Esophagus muscularis mucosa (tissue), 4 donors: Measurements from ENCODE around the gene CAPN10. TPM values are rescaled to one million over a fixed set of nuclear protein-coding genes. Genes with fewer than 3 reads are reported as not detected.

ENCODE experiments used
- DNase-seq: peaks from one replicate; pipeline ENCODE4 v3.0.0-alpha.2; 2017; ENCODE audit errors: extremely low spot score
- H3K27ac ChIP-seq, 4 donors: fragments of 200-600 bp; sonication (generic); replicated peaks in 1 of 4; 1 replicate in 3 of 4; 2 replicates in 1 of 4; pipeline ENCODE4 v1.5.1; 2016 to 2019; ENCODE audit warnings: mild to moderate bottlenecking in 1 of 4
- H3K27me3 ChIP-seq, 4 donors: fragments of 200-600 bp; sonication (generic); one replicate each; pipeline versions ENCODE4 v1.5.1 to v1.6.0; 2016 to 2019
- H3K36me3 ChIP-seq, 4 donors: fragments of 200-600 bp; sonication (generic); one replicate each; pipeline ENCODE4 v1.5.1; 2016 to 2019
- H3K4me1 ChIP-seq, 4 donors: fragments of 200-600 bp; sonication (generic); one replicate each; pipeline ENCODE4 v1.5.1; 2016 to 2019
- H3K4me3 ChIP-seq, 4 donors: fragments of 200-600 bp; sonication (generic); 1 replicate in 2 of 4; 2 replicates in 2 of 4; pipeline ENCODE4 v1.5.1; 2016 to 2019; ENCODE audit warnings: mild to moderate bottlenecking in 4 of 4, moderate library complexity in 1 of 4
- H3K9me3 ChIP-seq, 4 donors: fragments of 200-600 bp; sonication (generic); 1 replicate in 3 of 4; 2 replicates in 1 of 4; pipeline ENCODE4 v1.5.1; 2016 to 2019
- EP300 ChIP-seq: sonication (generic); formaldehyde crosslinking; IDR thresholded peaks from one replicate; pipeline ENCODE4 v1.6.1; 2017; ENCODE audit warnings: antibody characterized with exemption
- POLR2A ChIP-seq: fragments of 450-650 bp; IDR thresholded peaks from one replicate; pipeline ENCODE4 v1.6.1; 2017; ENCODE audit warnings: antibody characterized with exemption, moderate library complexity, mild to moderate bottlenecking, low read depth
- POLR2AphosphoS5 ChIP-seq, 2 donors: sonication (generic); formaldehyde crosslinking; IDR thresholded peaks; one replicate each; pipeline ENCODE4 v1.6.1; 2017; ENCODE audit warnings: antibody characterized with exemption in 2 of 2
- WGBS: methylation state at CpG from one replicate; pipeline ENCODE4 v1.1.5; 2018; 5-methylcytosine and 5-hydroxymethylcytosine counted together
- intact Hi-C: fragments of 100-400 bp; cut with DNase I; formaldehyde crosslinking; loops from one replicate; pipeline ENCODE4 v1.15.1; 2023
- total RNA-seq, 4 donors: library from RNA; depleted of rRNA; stranded (reverse); fragments of >200 nt; gene quantifications; one replicate each; pipeline versions ENCODE4 v1.1.0 to v1.2.1, GENCODE V29; 2016
- TF ChIP-seq, protein P1 (sequence below), 3 experiments: fragments of 200-600 bp in 2 of 3; fragments of 450-650 bp in 1 of 3; sonication (generic) in 2 of 3; IDR thresholded peaks; one replicate each; pipeline ENCODE4 v1.5.1; 2017 to 2019; ENCODE audit warnings: antibody characterized with exemption in 3 of 3, mild to moderate bottlenecking in 2 of 3, moderate library complexity in 1 of 3

Gene CAPN10
- total RNA-seq, 4 donors from 2014 or later: 16.7 to 29.2 (median 19.6) TPM

DNA sequence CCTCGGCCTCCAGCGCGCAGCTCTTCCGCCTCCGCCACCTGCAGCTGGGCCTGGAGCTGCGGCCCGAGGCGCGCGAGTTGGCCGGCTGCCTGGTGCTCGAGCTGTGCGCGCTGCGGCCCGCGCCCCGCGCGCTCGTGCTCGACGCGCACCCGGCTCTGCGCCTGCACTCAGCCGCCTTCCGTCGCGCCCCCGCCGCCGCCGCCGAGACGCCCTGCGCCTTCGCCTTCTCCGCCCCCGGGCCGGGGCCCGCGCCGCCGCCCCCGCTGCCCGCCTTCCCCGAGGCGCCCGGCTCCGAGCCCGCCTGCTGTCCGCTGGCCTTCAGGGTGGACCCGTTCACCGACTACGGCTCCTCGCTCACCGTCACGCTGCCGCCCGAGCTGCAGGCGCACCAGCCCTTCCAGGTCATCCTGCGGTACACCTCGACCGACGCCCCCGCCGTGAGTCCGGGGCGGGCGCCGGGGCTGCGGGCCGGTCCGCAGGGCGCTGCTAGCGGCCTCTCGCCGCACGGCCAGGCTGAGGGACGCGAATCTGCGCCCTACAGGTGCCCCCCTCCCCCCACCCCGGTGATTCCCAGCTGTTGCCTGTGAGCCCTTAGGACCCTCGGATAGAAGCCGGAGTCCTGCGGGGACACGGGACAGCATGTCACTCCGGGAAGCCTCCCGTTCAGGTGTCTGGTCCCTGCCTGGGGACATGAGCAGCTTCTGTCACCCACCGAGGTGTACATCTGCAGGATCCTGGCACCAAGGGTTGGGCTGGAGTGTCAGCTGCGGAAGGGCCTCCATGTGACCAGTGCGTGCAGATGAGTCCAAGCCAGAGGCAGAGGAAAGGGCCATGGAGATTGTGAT lies 17.6 kb upstream of the CAPN10 start:
- peak overlapping the region; percentile 81 to 96 (median 83) for H3K27ac ChIP-seq
- H3K36me3 ChIP-seq: peaks cover 4 to 24% (median 23%) of the 10 kb centered on the region in 4 donors
- H3K9me3 ChIP-seq: no peaks in the 10 kb centered on the region
- intact Hi-C loops: loop anchor here (10.0 kb wide), 1 partner anchor 134 kb away; the partner anchor contains the start of gene GPC1
- TF ChIP-seq EP300: no peak
- TF ChIP-seq, protein P1, sequence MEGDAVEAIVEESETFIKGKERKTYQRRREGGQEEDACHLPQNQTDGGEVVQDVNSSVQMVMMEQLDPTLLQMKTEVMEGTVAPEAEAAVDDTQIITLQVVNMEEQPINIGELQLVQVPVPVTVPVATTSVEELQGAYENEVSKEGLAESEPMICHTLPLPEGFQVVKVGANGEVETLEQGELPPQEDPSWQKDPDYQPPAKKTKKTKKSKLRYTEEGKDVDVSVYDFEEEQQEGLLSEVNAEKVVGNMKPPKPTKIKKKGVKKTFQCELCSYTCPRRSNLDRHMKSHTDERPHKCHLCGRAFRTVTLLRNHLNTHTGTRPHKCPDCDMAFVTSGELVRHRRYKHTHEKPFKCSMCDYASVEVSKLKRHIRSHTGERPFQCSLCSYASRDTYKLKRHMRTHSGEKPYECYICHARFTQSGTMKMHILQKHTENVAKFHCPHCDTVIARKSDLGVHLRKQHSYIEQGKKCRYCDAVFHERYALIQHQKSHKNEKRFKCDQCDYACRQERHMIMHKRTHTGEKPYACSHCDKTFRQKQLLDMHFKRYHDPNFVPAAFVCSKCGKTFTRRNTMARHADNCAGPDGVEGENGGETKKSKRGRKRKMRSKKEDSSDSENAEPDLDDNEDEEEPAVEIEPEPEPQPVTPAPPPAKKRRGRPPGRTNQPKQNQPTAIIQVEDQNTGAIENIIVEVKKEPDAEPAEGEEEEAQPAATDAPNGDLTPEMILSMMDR (IDR thresholded peaks at IDR 0.05): no peak
- no peak for TF ChIP-seq POLR2A
- no peak for TF ChIP-seq POLR2AphosphoS5 (IDR thresholded peaks at IDR 0.05)
- peak overlapping the region; percentile 73 to 90 (median 87) for H3K4me3 ChIP-seq
- peaks cover 45 to 74% (median 62%) of the 10 kb centered on the region in 4 donors for H3K4me1 ChIP-seq
- no peak for DNase-seq
- WGBS: no CpG with 5 or more reads among the region's 93 CpGs
- H3K27me3 ChIP-seq: no peaks in the 10 kb centered on the region

DNA sequence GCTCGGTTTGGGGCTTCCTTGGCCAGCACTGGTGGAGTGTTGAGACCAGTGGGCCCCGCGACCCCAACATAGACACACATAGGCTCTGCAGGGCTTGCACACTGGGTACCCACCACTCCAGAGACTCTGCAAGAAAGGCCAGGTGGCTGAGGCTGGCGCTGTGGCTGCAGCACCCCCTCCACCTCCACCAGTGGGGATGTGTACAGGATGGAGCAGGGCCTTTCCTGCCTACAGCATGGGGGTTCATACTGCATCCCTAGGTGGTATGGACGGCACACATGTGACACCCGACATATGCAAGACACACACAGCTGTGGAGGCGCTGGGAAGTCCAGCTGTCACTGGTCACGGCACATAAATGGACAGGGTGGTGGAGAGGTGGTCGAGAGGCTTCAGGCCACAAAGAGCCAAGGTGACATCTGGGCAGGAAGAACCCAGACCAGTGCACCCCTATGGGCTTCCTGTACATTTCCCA lies 17.0 kb upstream of the CAPN10 start:
- Histone ChIP-seq H3K27ac (peak overlapping the region; percentile 81 to 96 (median 83)), H3K36me3 (peaks cover 9 to 31% (median 28%) of the 10 kb centered on the region in 4 donors), H3K9me3 (no peaks in the 10 kb centered on the region), H3K27me3 (no peaks in the 10 kb centered on the region), H3K4me1 (peaks cover 45 to 68% (median 60%) of the 10 kb centered on the region in 4 donors), H3K4me3 (peak overlapping the region; percentile 73 to 90 (median 87))
- TF ChIP-seq POLR2AphosphoS5 (IDR thresholded peaks at IDR 0.05): no peak
- no peak for TF ChIP-seq EP300
- TF ChIP-seq POLR2A: no peak
- TF ChIP-seq, protein P1 (IDR thresholded peaks at IDR 0.05): no peak
- WGBS: 84% methylated on average over 8 of the region's 9 CpGs
- intact Hi-C loops: loop anchor here (10.0 kb wide), 1 partner anchor 135 kb away; the partner anchor contains the start of gene GPC1
- DNase-seq: no peak

DNA sequence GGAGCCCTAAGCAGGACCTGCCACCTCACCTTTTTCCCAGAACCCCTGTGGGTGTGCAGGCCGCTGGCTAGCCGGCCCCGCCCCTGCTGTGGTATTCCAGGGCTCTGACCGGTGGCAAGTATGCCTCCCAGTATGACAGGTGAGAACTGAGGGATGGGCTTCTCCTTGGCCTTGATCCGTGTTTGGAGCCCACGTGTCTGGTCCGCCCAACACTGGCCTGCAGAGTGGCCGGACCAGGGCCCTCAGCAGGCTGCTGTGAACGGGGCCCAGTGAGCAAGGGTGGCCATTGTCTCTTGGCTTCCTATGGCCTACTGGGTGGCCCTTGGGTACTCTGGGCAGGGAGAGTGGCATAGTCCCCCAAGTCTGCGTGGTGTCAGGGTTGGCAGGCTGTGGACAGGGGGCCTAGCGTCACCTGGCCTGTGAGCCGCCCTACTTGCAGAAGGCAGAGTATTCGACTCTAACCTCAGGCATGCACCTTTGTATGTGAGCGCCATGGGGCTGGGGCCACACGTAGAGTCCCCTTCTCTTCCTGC lies 16.5 kb upstream of the CAPN10 start:
- Histone ChIP-seq H3K36me3 (peaks cover 14 to 36% (median 33%) of the 10 kb centered on the region in 4 donors), H3K4me1 (peaks cover 45 to 63% (median 57%) of the 10 kb centered on the region in 4 donors), H3K27ac (peak overlapping the region in 2 of 4 donors; percentile 83 to 96), H3K9me3 (no peaks in the 10 kb centered on the region), H3K27me3 (no peaks in the 10 kb centered on the region), H3K4me3 (peak overlapping the region; percentile 73 to 90 (median 87))
- TF ChIP-seq POLR2AphosphoS5 (IDR thresholded peaks at IDR 0.05) (no peak), POLR2A (no peak), EP300 (no peak)
- TF ChIP-seq, protein P1 (IDR thresholded peaks at IDR 0.05): no peak
- no peak for DNase-seq
- WGBS: 96% methylated on average over 5 of the region's 15 CpGs
- intact Hi-C loops: loop anchor here (10.0 kb wide), 1 partner anchor 135 kb away; the partner anchor contains the start of gene GPC1

DNA sequence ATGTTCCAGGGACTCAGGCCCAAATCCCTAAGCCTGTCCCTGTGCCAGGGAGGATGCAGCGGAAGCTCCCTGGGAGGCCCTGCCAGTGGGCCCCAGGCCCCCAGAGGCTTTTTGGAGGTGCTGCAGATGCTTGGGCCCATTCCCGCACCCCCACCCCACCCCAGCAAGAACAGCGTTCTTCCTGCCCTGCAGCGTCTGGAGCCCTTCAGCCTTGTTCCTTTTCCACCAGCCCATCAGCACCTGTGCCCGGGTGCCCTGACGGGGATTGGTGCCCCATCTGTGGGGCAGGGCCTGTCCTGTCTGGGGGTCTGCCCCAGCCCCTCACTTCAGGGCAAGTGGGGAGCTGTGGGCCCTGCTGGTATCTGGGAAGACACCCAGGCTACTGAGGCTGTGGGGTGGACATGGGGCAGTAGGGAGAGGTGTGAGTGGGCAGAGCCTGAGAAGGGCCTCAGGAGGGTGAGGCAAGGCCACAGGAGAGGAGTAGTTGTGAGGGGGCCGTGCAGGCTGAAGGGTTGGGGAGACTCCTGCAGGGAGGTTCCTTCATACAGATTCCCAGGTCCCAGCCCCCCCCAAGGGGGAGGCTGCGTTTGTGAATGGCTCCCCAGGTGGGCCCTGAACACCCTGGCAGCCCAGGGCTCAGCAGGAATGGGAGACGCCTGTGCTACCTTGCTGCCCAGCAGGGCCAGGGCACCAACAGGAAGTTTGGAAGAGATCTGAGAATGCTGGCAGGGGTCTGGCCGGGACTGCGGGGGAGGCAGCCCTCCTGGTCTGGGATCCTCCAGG lies 15.8 kb upstream of the CAPN10 start:
- WGBS: 76% methylated on average over 6 of the region's 11 CpGs
- peak overlapping the region in 1 of 4 donors; percentile 73 for H3K4me3 ChIP-seq
- peaks cover 38 to 56% (median 50%) of the 10 kb centered on the region in 4 donors for H3K4me1 ChIP-seq
- no peaks in the 10 kb centered on the region for H3K27me3 ChIP-seq
- TF ChIP-seq EP300 (no peak), POLR2A (no peak), POLR2AphosphoS5 (IDR thresholded peaks at IDR 0.05) (no peak)
- TF ChIP-seq, protein P1 (IDR thresholded peaks at IDR 0.05): no peak
- peaks cover 20 to 43% (median 40%) of the 10 kb centered on the region in 4 donors for H3K36me3 ChIP-seq
- H3K9me3 ChIP-seq: no peaks in the 10 kb centered on the region
- no peak overlapping the region for H3K27ac ChIP-seq
- no peak for DNase-seq
- intact Hi-C loops: no loop called here
